H9 (cell line): ENCODE measurements around the gene COASY. TPM values are rescaled to one million over a fixed set of nuclear protein-coding genes. Genes with fewer than 3 reads are reported as not detected.

Experiments used
- DNase-seq: peaks from one replicate; pipeline ENCODE4 v3.0.0-alpha.2; 2017
- H2AFZ ChIP-seq: one replicate; pipeline ENCODE4 v1.6.1; 2013; ENCODE audit warnings: mild to moderate bottlenecking, low read length, control low read depth, moderate library complexity
- H2AK5ac ChIP-seq: 2 replicates; pipeline ENCODE4 v1.6.1; 2013; ENCODE audit warnings: low read length, control low read depth, mixed read lengths; ENCODE audit not compliant: insufficient read length
- H2BK120ac ChIP-seq: one replicate; pipeline ENCODE4 v1.6.1; 2013; ENCODE audit warnings: low read depth, mild to moderate bottlenecking, low read length, control low read depth, inconsistent platforms; ENCODE audit not compliant: poor library complexity, severe bottlenecking
- H2BK12ac ChIP-seq: 2 replicates; pipeline ENCODE4 v1.6.1; 2013; ENCODE audit warnings: low read length, control low read depth, mixed read lengths, low read depth; ENCODE audit not compliant: insufficient read length
- H2BK15ac ChIP-seq: 2 replicates; pipeline ENCODE4 v1.6.1; 2013; ENCODE audit warnings: low read depth, low read length, control low read depth
- H2BK20ac ChIP-seq: one replicate; pipeline ENCODE4 v1.6.1; 2013; ENCODE audit warnings: low read depth, mild to moderate bottlenecking, low read length, control low read depth, inconsistent platforms; ENCODE audit not compliant: poor library complexity, severe bottlenecking
- H2BK5ac ChIP-seq: 2 replicates; pipeline ENCODE4 v1.6.1; 2013; ENCODE audit warnings: low read length, control low read depth, mixed read lengths; ENCODE audit not compliant: insufficient read length
- H3K14ac ChIP-seq: 2 replicates; pipeline ENCODE4 v1.6.1; 2013; ENCODE audit warnings: low read length, control low read depth; ENCODE audit not compliant: insufficient read depth
- H3K18ac ChIP-seq: 2 replicates; pipeline ENCODE4 v1.6.1; 2013; ENCODE audit warnings: low read depth, mild to moderate bottlenecking, mixed read lengths, low read length, control low read depth; ENCODE audit not compliant: insufficient read length
- H3K23ac ChIP-seq: 2 replicates; pipeline ENCODE4 v1.6.1; 2013; ENCODE audit warnings: low read length, control low read depth, mixed read lengths, low read depth; ENCODE audit not compliant: insufficient read length
- H3K23me2 ChIP-seq: 2 replicates; pipeline ENCODE4 v1.6.1; 2013; ENCODE audit warnings: low read depth, mild to moderate bottlenecking, mixed read lengths, low read length, control low read depth; ENCODE audit not compliant: insufficient read length, poor library complexity, severe bottlenecking
- H3K27ac ChIP-seq: 2 replicates; pipeline ENCODE4 v1.5.1; 2013; ENCODE audit warnings: low read length, control low read depth, mixed read lengths, low read depth; ENCODE audit not compliant: insufficient read length
- H3K27me3 ChIP-seq: 2 replicates; pipeline ENCODE4 v1.6.1; 2013; ENCODE audit warnings: low read length, control low read depth, inconsistent platforms; ENCODE audit not compliant: insufficient read depth
- H3K4ac ChIP-seq: 2 replicates; pipeline ENCODE4 v1.6.1; 2013; ENCODE audit warnings: low read depth, mild to moderate bottlenecking, control low read depth, inconsistent platforms, low read length, moderate library complexity
- H3K4me1 ChIP-seq: 2 replicates; pipeline ENCODE4 v1.6.1; 2013; ENCODE audit warnings: low read length, control low read depth, inconsistent platforms; ENCODE audit not compliant: insufficient read depth
- H3K4me2 ChIP-seq: 2 replicates; pipeline ENCODE4 v1.6.1; 2013; ENCODE audit warnings: low read length, control low read depth, mixed read lengths; ENCODE audit not compliant: insufficient read length, insufficient read depth
- H3K56ac ChIP-seq: 2 replicates; pipeline ENCODE4 v1.6.1; 2013; ENCODE audit warnings: low read depth, mild to moderate bottlenecking, mixed read lengths, low read length, control low read depth; ENCODE audit not compliant: insufficient read length
- H3K79me1 ChIP-seq: 2 replicates; pipeline ENCODE4 v1.6.1; 2013; ENCODE audit warnings: low read depth, mild to moderate bottlenecking, moderate library complexity, low read length, control low read depth, inconsistent platforms; ENCODE audit not compliant: insufficient read depth, poor library complexity, severe bottlenecking
- H3K79me2 ChIP-seq: 2 replicates; pipeline ENCODE4 v1.6.1; 2013; ENCODE audit warnings: low read length, control low read depth, inconsistent platforms; ENCODE audit not compliant: insufficient read depth
- H3K9ac ChIP-seq: 2 replicates; pipeline ENCODE4 v1.6.1; 2013; ENCODE audit warnings: low read length, control low read depth, mixed read lengths; ENCODE audit not compliant: insufficient read length; ENCODE audit errors: extremely low read depth
- H3K9me3 ChIP-seq: one replicate; pipeline ENCODE4 v1.6.1; 2013; ENCODE audit warnings: low read depth, low read length, inconsistent platforms; ENCODE audit not compliant: control insufficient read depth
- H3T11ph ChIP-seq: one replicate; pipeline ENCODE4 v1.6.1; 2013; ENCODE audit warnings: mild to moderate bottlenecking, low read length, control low read depth, inconsistent platforms
- H4K20me1 ChIP-seq: one replicate; pipeline ENCODE4 v1.6.1; 2013; ENCODE audit not compliant: control insufficient read depth, insufficient read length, insufficient read depth
- H4K5ac ChIP-seq: 2 replicates; pipeline ENCODE4 v1.6.1; 2013; ENCODE audit warnings: low read depth, mild to moderate bottlenecking, mixed read lengths, low read length, control low read depth; ENCODE audit not compliant: insufficient read length
- H4K8ac ChIP-seq: replicated peaks from 2 replicates; pipeline ENCODE4 v1.6.1; 2013; ENCODE audit warnings: low read length, control low read depth, mixed read lengths, low read depth; ENCODE audit not compliant: insufficient read length
- H4K91ac ChIP-seq: 2 replicates; pipeline ENCODE4 v1.6.1; 2013; ENCODE audit warnings: low read depth, mild to moderate bottlenecking, moderate library complexity, mixed read lengths, low read length, control low read depth; ENCODE audit not compliant: insufficient read length
- H3K27ac Mint-ChIP-seq, 3 experiments: 2 replicates in 2 of 3; 3 replicates in 1 of 3; pipeline ENCODE4 v1.8.0; 2020 to 2021; ENCODE audit warnings: mixed read lengths in 3 of 3, mild to moderate bottlenecking in 1 of 3, moderate library complexity in 1 of 3
- H3K27me3 Mint-ChIP-seq: 2 replicates; pipeline ENCODE4 v1.8.0; 2021; ENCODE audit warnings: low read depth, mild to moderate bottlenecking, moderate library complexity, mixed read lengths
- H3K36me3 Mint-ChIP-seq, 3 experiments: 2 replicates in 2 of 3; 3 replicates in 1 of 3; pipeline ENCODE4 v1.8.0; 2020 to 2021; ENCODE audit warnings: low read depth in 3 of 3, mixed read lengths in 3 of 3; ENCODE audit not compliant: insufficient read depth in 1 of 3
- H3K4me1 Mint-ChIP-seq, 2 experiments: 2 replicates each; pipeline ENCODE4 v1.8.0; 2020; ENCODE audit warnings: mixed read lengths in 2 of 2
- H3K4me3 Mint-ChIP-seq, 2 experiments: 2 replicates in 1 of 2; 3 replicates in 1 of 2; pipeline ENCODE4 v1.8.0; 2020 to 2021; ENCODE audit warnings: mild to moderate bottlenecking in 2 of 2, mixed read lengths in 2 of 2, moderate library complexity in 1 of 2
- H3K9me3 Mint-ChIP-seq, 2 experiments: 2 replicates in 1 of 2; 3 replicates in 1 of 2; pipeline ENCODE4 v1.8.0; 2020; ENCODE audit warnings: mild to moderate bottlenecking in 2 of 2, mixed read lengths in 2 of 2, moderate library complexity in 1 of 2
- WGBS: extraction: QIAGEN DNeasy Blood & Tissue Kit; methylation state at CpG from one replicate; pipeline ENCODE4 v1.1.7; 2013; ENCODE audit warnings: missing lambda C conversion rate, low lambda C conversion rate, mixed read lengths; ENCODE audit not compliant: insufficient read length; ENCODE audit errors: extremely low coverage; 5-methylcytosine and 5-hydroxymethylcytosine counted together
- total RNA-seq: library from RNA; stranded (reverse); gene quantifications from 2 replicates; pipeline ENCODE4 v1.2.1, GENCODE V29; 2021
- TF ChIP-seq, protein P1 (sequence below): fragments of 200-600 bp; sonication (generic); conservative IDR thresholded peaks from 3 replicates; pipeline ENCODE4 v1.8.0; 2021; ENCODE audit warnings: antibody characterized with exemption, mild to moderate bottlenecking

COASY gene
- total RNA-seq, 1 experiment from 2014 or later = 84.1 TPM

- Histone ChIP-seq H4K5ac (no peak overlapping the region), H2BK12ac (no peak overlapping the region), H2AFZ (no peak overlapping the region), H3K18ac (no peak overlapping the region), H3K4ac (no peak overlapping the region), H2BK20ac (no peak overlapping the region), H2BK120ac (no peak overlapping the region), H4K8ac (no peak overlapping the region), H3K9me3 (no peaks in the 10 kb centered on the region), H3K79me1 (no peaks in the 10 kb centered on the region), H4K91ac (no peak overlapping the region), H4K20me1 (no peaks in the 10 kb centered on the region), H3K27me3 (no peaks in the 10 kb centered on the region), H3K4me2 (no peak overlapping the region), H2BK15ac (no peak overlapping the region), H3K27ac (no peak overlapping the region), H3K9ac (no peak overlapping the region), H3K79me2 (peaks cover 2% of the 10 kb centered on the region; the same call in 1 of the 2 replicates), H3K23me2 (peaks cover 6% of the 10 kb centered on the region), H3K4me1 (peaks cover 2% of the 10 kb centered on the region; the same call in 1 of the 2 replicates), H3K23ac (no peak overlapping the region), H2BK5ac (no peak overlapping the region), H3T11ph (no peak overlapping the region), H3K14ac (no peak overlapping the region), H2AK5ac (no peak overlapping the region), H3K56ac (no peak overlapping the region)
- no peak for DNase-seq
- no peak overlapping the region for H3K27ac Mint-ChIP-seq
- TF ChIP-seq, protein P1, sequence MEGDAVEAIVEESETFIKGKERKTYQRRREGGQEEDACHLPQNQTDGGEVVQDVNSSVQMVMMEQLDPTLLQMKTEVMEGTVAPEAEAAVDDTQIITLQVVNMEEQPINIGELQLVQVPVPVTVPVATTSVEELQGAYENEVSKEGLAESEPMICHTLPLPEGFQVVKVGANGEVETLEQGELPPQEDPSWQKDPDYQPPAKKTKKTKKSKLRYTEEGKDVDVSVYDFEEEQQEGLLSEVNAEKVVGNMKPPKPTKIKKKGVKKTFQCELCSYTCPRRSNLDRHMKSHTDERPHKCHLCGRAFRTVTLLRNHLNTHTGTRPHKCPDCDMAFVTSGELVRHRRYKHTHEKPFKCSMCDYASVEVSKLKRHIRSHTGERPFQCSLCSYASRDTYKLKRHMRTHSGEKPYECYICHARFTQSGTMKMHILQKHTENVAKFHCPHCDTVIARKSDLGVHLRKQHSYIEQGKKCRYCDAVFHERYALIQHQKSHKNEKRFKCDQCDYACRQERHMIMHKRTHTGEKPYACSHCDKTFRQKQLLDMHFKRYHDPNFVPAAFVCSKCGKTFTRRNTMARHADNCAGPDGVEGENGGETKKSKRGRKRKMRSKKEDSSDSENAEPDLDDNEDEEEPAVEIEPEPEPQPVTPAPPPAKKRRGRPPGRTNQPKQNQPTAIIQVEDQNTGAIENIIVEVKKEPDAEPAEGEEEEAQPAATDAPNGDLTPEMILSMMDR = no peak
- no CpG with 5 or more reads among the region's 12 CpGs for WGBS
- peaks cover 14 to 16% of the 10 kb centered on the region in 2 experiments for H3K4me1 Mint-ChIP-seq
- H3K9me3 Mint-ChIP-seq = no peaks in the 10 kb centered on the region
- peaks cover 37 to 85% (median 82%) of the 10 kb centered on the region in 3 experiments for H3K36me3 Mint-ChIP-seq
- H3K4me3 Mint-ChIP-seq = no peak overlapping the region
- H3K27me3 Mint-ChIP-seq = peaks cover 2% of the 10 kb centered on the region; the same call in 1 of the 2 replicates
Measured at GRCh38 chr17:42571435-42572225, 9.7 kb downstream of the COASY start.
